GM18867 (cell line): Measurements from ENCODE around the gene REPS1.
A peak's percentile ranks its signal among the peaks of the same experiment; 100 is the strongest.
"Not testable (repeated sequence)": the region's sequence is repeated elsewhere in the genome, so short reads cannot be mapped to it uniquely, and the experiment has no call there.

ENCODE experiments used
- ATAC-seq: cut with Tn5 transposase; IDR thresholded peaks from one replicate; pipeline ENCODE4 v1.9.1; 2021; ENCODE audit warnings: mild to moderate bottlenecking, moderate library complexity; ENCODE audit not compliant: unreplicated experiment

The REPS1 gene

DNA sequence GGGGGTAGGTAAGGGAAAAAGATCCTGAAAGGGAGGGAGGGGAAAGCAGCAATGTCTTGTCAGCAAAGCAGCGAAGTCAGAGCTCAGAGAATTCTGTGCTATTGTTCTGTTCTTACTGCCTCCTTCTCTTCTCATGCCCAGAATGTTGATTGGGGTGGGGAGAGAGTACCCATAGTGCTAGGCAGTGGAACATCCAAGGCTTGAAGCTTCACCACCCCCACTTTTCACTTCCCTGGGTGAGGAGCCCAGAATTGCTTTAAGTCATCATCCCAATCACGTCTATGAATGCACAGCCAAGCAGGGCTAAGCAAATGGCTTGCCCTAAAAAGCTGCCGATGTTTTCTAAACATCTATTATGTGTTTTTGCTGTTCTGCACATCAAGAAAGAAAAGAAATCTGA, 16.5 kb downstream of the REPS1 start:
- ATAC-seq, result no peak

DNA sequence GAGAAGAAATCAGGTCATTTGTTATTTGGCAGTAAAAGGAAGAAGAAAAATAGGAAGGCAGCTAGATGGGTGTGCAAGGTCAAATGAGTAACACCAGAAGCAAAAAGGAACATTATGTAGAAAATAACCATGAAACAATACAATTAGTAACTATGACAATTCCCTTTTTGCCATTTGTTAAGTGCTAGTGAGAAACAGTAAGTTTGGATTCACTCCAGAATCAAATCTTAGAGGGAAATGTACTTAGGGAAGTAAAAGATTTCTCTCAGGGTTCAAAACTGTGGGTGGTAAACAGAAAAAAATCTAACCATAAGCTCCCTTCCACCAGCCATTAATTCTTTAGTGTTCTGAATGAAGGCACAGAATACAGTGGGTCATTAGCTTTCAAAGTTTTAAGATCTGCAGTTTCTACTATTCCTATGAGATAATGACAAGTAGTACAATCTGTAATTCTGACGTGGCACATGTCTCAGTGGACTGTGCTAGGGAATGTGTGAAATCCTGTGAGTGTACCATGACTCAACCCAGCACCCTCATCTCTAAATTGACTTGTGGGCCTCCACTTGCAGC, 17.1 kb downstream of the REPS1 start:
- peak; percentile 77 for ATAC-seq

DNA sequence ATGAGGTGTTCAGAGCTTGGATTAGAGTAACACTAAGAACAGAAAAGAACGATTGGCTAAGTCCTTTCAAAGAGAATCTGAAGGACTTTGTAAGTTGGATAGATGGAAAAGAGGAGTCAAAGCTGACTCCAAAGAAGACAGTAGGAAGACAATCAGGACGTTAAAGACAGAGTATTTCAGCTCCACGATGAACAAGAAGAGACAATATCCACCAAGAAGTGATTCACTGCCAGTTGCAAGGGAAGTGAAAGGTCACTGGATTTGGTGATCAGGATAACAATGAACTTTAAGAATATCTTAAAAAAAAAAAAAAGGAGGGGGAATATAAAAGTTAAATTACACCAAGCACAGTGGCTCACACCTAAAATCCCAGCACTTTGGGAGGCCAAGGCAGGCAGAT, 17.9 kb downstream of the REPS1 start:
- ATAC-seq, result no peak

DNA sequence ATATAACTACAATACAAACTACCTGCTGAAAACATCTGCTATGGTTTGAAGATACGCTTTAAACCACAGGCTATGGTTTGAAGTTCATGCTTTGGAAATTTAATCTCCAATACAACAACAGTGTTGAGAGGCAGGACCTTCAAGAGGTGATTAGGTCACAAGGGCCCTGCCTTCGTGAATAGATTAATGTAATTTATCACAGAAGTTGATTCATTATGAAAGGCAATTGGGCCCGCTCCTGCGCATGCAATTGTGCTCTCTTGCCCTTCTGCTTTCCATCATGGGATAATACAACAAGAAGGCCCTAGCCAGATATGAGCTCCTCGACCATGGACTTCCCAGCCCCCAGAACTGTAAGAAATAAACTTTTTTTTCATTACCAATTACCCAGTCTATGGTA, 21.2 kb downstream of the REPS1 start:
- ATAC-seq, result no peak

DNA sequence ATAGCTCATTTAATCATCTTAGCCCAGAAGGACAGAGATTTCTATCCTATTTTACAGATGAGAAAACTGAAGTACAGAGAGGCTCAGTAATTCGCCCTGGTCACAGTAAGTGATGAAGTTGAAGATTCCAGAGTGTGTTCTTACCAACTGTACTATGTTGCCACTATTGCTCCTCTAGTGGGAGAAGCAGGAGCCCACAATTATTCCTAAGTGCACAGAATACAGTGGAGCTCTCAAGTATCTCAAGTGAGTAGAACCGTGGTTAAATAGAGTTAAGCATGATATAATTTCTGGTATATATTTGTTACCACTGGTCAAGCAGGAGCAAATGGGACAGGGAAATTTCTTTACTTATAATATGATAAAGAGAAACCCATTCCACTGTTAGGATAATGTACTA, 22.1 kb downstream of the REPS1 start:
- no peak for ATAC-seq

DNA sequence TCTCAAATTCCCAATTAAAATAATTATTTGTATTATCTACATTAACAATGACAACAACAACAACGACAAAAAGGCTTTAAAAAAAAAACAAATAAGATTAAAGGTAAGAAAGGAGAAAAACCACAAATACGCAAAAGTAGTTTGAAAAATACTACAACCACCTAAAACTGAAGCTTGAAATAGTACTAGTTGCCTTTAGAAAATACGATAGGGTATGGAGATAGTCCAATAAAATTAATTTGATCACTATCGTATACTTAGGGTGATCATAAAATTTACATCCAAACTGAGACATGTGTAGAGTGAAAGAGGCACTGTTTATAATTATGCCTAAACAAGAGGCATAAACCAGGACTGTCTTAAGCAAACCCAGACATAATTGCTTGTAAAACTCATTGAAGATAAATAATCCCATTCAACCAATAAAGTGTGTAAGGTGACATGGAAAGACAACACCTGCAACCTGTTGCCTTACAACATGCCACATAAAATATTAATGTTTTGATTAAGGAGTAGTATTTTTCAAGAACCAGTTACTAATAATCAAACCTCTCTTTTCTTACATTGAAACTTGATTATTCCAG, 22.7 kb downstream of the REPS1 start:
- no peak for ATAC-seq

DNA sequence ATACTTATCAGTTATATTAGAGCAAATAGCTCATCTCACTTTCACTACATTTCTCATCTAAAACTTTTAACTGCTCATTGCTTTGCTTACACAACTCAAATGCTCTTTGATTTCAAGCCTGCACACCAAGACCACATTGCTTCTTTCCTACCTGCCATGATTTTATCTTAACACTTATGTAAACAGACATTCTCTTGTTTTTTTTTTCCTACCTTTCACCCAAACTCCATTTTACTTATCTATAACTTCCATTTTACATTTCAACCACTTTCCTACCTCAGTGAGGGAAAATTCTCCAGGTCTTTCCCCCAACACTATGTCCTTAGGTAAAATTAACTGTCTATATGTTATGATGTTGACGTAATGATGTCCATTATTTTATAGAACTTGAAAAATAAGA, 24.0 kb downstream of the REPS1 start:
- no peak for ATAC-seq

DNA sequence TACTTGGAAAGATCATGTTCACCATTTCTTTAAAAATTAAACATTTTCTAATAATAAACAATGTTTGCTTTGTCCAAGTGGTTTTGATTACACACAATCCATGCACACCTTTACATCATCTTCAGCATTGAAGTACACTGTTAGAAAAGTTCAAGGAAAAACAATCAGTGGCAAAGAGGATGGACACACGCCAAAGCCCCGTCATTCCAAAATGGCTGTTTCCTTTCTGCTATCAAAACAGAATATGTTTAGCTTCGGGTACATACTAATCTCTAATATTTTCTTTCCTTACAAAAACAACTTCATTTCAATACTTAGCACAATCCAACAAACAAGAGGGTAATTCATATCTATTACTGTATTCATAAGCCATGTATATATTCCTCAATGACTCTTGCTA, 24.5 kb downstream of the REPS1 start:
- ATAC-seq, result no peak

DNA sequence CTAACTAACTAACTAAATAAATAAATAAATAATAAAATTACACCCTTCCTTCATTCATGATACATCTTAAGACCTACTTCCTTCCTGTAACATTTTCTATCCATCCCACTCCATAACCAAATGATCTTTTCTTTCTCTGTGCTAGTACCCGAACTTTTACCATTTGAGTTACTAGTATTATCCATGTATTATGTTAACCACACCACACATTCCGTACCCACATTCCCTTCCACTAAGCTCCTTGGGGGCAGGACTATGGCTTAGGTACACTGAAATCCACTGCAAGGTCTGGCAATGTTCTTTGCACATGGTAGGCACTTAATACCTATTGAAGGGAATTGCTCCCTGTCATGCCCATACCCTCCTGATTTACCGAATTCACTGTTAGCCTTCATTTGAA, 24.9 kb downstream of the REPS1 start:
- no peak for ATAC-seq

DNA sequence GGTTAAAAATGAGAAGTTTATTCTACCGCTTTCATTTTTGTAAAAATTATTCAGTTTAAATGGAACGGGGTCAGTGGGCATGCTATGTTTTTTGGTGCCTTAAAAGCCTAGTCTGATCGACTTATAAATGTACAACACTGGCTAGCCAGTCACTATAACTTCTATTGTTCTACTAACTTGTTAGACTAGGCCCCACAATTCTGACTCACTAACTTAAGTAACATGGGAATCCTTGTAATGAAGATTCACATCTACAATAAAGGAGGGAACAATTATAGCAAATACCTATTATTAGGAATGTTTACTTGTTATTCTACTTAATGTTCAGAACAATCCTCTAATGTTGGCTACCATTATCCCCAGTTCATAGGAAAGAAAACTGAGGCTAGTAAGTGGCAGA, 28.5 kb downstream of the REPS1 start:
- ATAC-seq, result no peak

DNA sequence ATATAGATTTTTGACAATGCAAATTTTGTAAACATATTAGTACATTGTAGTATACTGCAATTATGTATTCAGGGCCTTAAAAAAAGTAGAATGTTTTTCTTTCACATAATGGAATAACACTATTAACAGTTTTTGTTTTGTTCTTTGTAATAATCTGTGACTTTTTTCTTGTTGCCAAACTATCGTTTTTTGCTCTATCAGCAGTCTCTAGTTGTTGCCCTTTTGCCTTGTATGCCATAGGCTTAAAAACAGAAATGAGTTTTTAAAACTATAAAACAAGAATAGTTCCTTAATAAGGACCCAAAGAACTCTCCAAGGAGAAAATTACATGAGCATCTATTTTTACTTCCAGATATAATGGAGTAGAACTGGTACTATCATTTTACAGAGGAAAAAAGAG, 29.5 kb downstream of the REPS1 start:
- no peak for ATAC-seq

DNA sequence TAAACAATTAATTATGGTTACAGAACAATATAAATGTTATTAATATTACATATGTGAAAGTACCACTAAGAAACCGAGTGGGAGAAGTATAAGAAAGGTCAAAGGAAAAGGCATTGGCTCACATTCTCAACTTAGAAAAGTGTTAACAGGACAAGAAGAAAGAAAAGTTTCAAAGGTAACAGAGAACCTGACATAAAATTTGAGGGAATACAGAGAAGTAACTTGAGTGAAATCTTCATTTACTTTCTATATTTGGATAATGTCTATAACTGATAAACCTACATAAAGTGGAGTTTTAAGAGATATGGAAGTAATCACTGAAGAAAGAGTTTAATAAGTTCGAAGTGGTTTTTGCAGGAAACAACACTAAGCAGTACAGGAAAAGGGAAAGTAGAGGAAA, 30.1 kb downstream of the REPS1 start:
- no peak for ATAC-seq

DNA sequence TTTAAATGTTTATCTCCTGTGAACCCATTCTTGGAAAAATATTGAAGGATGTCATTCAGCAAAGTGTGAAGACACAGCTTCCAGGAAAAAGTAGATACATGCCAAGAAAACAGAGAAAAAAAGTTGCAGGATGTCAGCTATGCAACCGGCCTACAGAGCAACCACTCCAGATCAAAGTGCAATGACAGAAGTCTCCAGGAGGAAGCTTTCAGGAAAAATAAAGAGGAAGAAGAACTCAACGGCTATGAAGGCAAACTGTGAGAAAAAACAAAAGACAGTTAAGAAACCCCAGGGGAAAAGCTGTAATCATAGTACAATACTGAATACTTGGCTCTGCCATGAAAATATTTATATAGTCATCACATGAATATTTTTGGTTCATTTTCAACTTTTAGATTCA, 30.6 kb downstream of the REPS1 start:
- ATAC-seq, result no peak

DNA sequence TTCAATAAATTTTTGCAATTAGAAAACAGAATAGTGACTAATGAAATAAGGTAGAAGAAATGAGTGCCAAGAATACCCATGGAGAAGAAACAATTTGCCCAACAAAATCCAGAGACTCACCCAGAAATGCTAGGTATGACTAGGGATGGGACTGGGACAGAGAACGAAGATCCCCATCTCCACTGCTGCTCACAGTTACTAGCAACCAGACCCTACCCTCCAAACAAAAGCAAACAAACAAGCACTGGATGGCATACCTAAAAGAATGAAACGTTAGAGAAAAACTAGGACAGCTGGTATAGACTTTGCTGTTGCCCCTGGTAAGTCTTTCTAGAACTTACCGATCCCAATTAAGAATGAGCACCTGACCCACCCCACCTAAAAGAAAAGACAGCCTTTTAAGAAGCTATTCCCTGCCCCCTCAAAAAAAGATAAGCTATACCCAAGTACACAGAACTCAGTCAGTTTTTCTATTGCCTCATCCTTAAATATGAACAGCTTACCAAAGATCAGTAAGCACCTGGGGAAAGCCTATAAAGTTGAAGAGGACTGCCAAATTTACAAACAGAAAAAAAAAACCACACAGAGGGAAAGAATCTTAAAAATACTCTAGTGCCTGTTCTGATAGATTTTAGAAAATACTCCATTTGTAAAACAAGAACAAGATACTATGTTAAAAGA, 31.7 kb downstream of the REPS1 start:
- ATAC-seq, result no peak

DNA sequence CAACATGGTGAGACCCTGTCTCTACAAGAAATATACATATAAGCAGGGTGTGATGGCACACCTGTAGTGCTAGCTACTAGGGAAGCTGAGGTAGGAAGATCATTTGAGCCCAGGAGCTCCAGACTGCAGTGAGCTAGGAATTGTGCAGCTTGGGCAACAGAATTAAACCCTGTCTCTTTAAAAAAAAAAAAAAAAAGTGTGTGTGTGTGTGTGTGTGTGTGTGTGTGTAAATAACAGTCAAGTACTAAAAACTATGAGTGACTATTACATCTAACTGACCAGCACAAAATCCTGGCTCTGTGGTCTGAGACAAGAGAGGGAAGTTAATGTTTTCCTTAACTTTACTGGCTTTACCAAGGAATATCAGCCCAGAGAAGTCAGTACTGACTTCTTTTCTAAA, 32.8 kb downstream of the REPS1 start:
- no peak for ATAC-seq

DNA sequence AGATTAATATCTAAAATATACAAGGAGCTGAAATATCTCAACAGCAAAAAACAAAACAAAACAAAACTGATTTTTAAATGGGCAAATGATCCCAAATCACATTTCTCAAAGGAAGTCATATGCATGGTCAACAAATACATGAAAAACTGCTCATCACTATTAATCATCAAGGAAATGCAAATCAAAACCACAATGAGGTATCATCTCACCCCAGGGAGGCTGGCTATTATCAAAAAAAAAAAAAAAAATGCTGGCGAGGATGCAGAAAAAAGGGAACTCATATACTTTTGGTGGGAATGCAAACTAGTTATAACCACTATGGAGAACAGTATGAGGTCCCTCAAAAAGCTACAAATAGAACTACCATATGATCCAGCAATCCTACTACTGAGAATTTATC, 34.6 kb downstream of the REPS1 start:
- ATAC-seq, result no peak

DNA sequence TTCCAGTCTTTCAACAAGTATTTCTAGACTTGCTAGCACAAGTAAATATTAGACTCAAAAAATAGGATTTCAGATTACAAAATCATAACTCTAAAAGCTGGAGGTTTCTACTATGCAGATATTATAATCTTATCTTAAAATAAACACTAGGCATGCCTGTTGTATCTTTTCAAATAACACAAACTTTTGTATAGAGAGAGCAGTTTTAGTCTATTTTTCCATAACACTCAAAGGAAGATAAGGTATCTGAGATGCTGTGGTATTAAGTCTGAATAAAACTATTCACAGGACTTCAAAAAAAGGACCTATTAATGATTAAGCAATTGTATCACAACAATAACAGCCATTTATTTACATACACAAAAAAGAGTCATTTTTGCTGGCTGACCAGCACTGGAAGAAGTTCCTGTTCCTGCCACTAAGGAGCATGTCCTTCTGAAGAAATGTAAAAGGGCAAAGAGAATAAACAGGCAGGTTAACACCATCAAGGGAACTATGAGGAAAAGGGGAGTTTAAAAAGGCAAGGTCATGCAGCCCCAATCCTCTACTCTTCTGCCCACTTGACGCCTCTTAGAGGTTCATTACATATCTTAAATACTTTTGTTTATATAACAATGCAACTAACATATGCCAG, 39.4 kb downstream of the REPS1 start:
- ATAC-seq, result no peak

DNA sequence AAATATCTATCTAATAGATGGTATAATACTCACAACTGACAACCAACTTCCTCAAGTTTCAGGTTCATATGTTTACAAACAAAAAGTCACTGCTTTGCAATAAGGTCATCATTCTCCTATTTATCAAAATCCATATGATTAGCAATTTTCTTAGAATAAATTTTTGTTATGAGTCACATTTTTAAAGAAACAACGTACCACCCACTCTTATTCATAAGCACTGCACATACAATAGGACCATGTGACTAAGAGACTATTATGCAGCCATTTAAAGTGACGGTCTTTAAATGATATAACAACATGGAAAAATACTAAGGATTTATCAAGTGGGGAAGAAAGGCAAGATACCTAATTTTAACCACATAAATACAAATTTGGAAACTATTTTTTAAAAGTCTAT, 40.0 kb downstream of the REPS1 start:
- ATAC-seq, result no peak

DNA sequence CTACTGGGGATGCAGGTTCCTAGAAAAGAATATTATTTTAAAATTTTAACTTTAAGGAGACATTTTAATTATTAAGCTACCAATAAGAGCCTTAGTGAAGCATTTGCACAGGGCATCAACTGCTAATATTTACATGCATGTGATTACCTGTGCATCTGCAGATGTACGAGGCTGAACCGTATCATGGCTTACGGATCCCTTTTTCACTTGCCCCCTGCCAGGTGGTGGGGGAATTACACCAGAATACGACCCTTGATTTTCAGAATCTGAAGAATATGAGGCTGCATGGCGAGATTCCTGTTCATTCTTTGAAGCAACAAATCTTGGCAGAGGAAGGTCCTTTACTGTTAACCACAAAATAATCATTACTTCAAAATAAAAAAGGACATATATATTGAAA, 42.7 kb downstream of the REPS1 start:
- no peak for ATAC-seq

DNA sequence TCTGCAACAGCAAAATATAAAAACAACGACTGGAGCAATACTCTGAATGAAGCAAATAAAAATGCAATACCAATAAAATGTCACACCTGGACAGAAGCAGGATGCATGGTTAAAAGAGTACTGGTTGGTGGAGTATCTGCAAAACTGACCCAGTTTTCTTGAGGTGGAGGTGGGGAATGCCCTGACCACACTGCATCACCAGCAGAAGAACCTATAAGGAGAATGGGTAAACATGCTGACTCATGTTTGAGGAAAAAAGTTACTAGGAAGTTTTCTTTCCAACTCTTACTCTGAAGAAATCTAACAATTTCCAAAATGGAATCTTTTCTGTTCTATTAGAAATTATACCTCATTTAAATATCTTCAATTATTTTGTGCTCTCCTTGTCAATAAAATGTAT, 43.6 kb downstream of the REPS1 start:
- no peak for ATAC-seq

DNA sequence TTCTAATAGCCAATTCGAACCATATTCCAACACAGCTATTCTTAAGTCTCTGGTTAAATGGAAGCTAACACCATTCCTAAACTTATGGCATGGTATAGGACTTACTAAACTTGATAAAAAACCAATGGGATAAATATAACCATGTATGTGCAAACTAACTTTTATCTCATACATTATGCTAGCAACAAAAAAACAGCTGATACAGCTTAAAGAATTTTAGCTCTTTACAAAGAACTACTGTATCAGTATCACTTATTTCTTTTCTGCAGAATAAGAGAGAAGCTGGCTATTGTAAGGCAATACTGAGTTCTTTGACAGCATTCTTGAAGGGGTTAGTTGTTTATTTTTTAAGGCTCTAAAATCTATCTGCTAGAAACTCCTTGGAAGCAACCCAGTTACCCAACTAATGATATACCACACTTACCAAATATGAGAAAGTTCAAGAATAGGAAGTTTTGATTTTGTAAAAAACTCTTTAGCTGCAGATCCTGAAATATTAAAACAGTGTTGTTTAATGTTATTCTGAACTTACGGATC, 44.9 kb downstream of the REPS1 start:
- ATAC-seq, result no peak

DNA sequence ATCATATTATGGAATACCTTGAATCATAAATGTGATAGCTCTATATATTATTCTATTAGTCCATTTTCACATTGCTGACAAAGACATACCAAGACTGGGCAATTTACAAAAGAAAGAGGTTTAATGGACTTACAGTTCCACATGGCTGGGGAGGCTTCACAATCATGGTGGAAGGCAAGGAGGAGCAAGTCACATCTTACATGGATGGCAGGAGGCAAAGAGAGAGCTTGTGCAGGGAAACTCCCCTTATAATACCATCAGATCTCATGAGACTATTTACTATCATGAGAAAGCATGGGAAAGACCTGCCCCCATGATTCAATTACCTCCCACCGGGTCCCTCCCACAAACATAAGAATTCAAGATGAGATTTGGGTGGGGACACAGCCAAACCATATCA, 51.2 kb downstream of the REPS1 start:
- not testable (repeated sequence) for ATAC-seq
